HG03342 (cell line): ENCODE measurements around the gene IPO11.
"Not testable (repeated sequence)": the region's sequence is repeated elsewhere in the genome, so short reads cannot be mapped to it uniquely, and the experiment has no call there.

Experiments used
- ATAC-seq: cut with Tn5 transposase; IDR thresholded peaks from one replicate; pipeline ENCODE4 v1.9.1; 2021; ENCODE audit warnings: mild to moderate bottlenecking, moderate library complexity; ENCODE audit not compliant: unreplicated experiment

IPO11 gene

DNA sequence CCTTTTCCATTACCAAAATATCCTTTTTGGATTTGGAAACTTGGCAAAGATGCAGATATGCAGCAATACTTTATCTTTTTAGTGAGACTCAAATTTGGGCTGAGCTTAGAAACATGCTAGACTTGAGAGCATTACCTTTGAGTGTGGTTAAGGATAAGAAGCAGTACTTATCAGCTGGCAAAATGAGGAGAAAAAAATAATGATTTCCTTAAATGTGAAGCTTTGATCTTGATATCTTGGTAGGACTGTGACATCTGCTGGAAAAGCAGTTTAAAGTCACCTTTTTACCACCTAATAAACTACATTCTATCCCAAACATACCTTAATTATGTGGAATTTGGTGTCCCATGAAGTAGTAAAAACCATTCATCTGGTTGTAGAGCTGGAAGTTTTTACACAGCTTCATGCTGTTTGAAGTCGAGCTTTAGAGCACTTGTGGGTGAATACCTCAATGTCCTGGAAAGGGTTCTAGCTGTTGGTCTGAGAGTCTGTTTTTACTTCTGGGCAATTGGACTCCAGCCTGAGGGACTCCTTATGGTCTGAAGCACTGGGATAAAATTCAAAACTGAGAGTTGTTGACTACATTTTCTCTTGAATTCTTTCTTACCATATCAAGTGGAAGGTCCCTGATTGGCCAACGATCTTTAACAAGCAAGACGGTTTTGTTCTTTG, 219.5 kb downstream of the IPO11 start:
- no peak for ATAC-seq

DNA sequence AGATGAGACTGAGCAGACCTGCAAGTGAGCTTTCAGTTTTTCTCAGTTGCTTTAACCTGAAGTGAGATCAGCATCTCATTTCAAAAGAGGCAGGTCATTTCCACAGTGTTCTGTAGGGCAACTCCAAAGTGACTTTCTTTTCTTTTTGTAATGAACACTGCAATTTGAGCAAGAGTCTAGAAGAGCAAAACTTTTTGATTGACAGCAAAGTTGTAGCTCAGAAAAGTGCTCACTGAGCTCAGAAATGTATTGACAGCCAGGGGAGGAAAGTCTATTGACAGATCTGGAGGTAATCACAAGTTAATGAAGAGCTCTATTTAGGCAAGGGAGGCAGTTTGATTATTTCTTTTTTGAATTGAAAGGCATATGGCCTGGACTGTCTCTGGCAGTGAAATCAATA, 220.7 kb downstream of the IPO11 start:
- ATAC-seq = no peak

DNA sequence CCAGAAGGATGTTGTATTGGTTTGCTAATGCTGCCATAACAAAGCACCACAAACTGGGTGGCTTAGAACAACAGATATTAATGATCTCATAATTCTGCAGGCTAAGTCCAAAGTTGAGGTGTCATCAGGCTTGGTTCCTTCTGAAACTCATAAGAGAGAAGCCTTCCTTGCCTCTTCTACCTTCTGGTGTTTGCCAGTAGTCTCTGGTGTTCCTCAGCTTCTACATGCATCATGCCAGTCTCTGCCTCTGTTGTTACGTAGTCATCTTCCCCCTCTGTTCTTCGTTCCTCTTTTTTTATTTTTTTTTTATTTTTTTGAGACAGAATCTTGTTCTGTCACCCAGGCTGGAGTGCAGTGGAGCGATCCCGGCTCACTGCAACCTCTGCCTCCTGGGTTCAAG, 227.9 kb downstream of the IPO11 start:
- ATAC-seq = no peak

DNA sequence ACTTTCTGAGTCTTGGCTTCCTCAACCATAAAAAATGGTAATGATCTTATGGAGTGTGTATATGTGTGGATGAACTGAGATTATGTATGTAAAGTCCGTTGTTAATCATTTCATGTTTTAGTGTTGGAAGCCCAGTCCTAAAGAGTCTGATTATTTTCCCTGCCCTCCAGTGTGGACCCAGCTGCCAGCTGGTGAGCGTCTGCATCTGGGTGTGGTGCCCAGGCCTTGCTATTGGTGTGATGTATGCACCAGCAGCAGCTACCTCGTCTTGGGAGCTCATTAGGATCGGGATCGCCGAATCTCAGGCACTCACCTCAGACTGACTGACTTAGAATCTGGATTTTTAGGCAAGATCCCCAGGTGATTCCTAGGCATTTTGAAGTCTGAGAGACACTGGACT, 229.9 kb downstream of the IPO11 start:
- no peak for ATAC-seq

DNA sequence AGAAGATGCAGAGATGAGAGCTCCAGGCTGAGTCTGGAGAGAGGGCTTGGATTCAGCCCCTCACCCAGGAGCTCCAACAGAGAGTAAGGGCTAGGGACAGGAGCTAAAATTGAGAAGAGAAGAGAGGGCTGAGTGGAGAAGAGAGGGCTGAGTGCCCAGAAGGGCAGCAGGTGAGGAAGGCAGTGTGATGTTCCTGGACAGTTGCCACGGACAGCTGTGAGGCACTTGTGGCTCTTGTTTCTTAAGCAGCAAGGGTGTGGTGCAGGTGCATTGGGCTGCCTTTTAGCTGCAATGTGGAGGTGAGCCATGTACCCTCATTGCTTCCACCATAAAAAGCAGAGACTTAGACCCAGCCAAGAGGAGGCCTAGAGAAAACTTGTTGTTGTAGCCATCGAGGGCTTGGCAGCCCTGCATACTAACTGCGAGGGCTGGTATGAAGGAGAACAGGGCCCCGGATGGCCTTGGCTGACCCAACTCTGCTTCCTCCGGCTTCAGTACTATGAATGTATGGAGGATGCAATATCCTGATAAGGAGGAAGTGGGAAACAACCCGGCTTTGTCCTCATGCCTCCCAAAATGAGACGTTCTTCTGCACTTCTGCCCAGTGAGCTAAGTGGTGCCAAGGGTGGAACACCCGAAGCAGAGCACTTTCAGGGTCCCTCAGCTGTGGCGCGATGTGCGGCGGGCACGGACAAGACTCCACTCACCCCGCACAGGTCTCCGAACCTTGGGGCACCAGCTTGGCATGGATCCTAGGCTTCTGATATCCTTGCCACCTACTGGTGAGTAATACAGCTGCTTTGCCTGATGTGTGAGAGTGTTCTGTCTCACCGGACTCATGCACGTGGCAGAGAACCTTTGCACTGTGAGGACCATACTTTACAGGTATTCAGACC, 231.2 kb downstream of the IPO11 start:
- ATAC-seq = no peak

DNA sequence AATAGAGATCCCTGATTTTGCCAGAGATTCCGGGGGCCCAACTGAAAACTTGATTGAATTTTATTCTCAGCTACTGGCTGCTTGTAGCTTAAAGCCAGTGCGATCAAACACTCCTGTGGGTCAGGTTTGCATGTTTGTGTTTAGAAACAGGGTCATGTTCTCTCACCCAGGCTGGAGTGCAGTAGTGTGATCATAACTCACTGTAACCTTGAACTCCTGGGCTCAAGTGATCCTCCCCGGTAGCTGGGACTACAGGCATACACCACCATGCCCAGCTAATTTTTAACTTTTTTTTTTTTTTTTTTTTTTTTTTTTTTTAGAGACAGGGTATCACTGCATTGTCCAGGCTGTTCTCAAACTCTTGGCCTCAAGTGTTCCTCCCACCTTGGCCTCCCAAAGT, 232.7 kb downstream of the IPO11 start:
- ATAC-seq = no peak

DNA sequence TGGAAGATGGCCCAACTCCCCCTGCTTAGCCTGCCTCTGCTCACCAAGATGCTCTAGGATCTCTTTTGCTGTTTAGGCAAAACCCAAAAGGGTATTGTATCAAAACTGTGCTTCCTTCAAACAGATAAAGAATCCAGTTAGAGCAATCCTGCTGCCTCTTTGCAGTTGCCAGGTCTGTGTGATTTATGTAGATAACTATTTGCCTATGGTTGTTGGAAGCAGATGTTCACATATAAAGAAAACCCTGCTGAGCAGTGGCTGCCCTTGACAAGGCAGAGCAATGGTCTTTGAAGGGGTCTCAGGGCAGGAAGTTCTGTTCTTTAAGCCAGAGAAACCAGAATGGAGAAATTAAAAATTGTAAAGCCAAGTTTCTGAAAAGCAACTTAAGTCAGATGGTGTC, 234.7 kb downstream of the IPO11 start:
- ATAC-seq = no peak

DNA sequence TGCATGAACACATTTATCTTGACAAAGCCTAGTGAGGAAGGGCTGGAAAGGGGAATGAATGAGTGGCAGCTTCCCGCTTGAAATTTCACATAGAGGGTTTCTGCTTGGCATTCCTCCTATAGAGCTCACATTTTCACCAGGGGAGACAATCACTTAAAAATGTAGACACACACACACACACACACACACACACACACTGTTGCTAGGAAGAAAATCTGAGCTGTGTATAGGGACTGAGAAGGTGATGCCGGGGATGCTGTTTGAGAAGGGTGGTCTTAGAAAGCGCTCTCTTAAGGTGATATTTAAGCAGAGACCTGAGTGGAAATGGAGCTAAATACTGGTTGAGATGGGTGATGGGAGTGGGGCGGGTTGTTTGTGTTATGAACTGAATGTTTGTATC, 236.5 kb downstream of the IPO11 start:
- ATAC-seq = no peak

DNA sequence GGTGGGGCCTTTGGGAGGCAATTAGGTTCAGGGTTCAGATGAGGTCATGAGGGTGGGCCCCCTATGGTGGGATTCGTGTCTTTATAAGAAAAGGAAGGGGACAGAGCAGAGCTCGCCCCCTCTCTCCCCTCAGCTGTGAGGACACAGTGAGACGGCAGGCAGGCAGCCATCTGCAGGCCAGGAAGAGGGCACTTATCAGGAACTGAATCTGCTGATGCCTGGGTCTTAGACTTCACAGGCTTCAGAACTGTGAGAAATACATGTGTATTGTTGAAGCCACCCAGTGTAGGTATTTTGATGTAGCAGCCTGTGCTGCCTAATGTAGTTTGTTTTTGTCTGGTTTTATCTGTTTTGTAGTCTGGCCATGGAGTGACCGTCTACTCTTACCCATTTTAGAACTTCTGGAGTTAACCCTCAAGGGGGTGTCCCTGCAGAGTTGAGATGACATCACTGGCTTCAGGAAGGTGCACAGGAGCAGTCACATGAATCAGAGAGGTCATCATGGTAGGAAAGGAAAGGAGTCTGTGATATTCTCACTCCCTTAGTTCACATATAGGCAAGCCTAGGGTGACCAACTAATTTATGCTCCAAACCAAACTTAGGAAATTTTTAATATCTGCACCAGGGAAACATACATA, 237.0 kb downstream of the IPO11 start:
- no peak for ATAC-seq

DNA sequence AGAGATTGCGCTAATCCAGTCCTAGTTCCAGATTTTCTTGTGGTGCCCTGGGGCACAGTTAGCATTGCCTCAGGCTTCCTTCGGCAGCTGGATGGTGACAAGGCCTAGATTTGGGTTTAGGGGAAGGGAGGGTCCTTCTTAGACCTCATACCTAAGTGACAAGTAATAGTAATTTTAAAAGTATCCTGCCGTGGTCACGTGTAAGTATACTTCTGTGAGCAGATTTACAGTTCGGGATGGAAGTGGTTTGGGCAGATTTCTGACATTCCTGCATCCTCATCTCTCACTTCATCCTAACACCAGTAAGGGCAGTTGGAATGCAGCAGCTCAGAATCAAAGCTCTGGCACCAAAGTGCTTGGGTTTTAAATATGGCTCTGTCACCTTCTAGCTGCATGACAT, 237.6 kb downstream of the IPO11 start:
- no peak for ATAC-seq

DNA sequence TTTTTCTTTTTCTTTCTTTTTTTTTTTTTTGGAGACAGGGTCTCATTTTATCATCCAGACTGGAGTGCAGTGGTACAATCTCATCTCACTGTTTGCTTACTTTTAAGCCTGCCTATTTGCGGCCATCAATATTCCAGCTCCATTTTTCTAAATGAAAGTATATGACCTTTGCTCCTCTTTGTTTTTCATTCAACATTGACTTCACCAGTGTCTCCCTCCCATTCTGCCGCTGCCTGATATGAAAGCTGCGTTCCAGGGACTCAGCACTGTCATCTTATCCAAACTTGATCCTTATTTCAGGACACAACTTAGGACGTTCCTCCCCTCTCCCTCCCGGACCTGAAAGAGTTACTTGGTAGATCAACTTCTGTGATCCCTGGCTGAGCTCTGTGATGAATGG, 239.7 kb downstream of the IPO11 start:
- no peak for ATAC-seq

DNA sequence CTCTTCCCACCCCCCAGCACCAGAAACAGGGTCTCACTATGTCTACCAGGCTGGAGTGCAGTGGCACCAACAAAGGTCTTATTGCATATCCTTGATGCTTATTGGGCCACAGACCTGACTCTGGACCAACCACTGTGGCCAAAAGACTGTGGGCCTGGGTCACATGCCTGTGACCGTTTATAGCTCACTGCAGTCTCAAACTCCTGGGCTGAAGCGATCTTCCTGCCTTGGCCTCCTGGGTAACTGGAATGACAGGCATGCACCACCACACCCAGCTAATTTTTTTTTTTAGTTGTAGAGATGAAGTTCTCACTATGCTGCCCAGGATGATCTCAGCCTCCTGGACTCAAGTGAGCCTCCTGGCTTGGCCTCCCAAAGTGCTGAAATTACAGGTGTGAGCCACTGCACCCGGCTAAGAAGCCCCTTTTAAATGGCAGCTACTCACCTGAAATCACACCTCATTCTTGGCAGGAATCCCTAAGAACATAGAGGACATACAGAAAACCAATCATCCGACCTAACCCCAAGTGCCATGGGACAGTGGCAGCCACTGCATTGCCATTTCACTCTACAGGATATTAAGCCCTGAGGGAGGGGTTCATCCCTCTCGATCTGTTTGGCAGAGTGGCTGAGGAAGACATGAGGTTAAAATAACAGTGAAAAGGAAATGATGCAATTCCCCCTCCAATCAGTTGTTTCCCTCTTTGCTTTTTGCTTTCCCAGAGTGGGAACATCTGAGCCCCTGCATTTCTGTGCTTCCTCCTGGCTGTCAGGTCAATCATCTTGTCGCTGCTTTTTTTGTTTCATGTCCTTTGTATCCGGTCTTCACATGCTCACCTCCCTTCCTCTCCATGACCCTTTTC, 240.7 kb downstream of the IPO11 start:
- no peak for ATAC-seq

DNA sequence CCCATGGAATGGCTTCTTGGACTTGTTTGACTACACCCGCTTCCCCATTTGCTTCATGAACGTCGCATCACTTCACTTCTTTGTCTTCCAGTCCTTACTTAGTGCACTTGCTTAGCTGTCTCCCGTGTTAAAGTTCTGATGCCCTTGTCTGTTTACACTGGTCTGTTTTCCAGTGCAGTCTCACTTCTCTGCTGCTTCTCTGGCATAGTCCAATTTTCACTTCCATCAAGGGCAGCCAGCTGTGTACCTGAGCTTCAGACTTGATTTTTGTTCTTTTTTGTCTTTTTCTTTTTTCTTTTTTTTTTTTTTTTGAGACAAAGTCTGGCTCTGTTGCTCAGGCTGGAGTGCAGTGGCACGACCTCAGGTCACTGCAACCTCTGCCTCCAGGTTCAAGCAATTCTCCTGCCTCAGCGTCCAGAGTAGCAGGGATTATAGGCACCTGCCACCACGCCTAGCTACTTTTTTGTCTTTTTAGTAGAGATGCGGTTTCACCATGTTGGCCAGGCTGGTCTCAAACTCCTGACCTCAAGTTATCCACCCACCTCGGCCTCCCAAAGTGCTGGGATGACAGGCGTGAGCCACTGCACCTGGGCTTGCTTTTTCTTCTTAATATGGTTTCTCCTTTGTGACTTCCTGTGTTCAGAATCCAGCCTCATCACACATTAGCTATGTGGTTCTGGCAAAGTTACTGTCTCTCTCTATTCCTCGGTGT, 241.5 kb downstream of the IPO11 start:
- no peak for ATAC-seq

DNA sequence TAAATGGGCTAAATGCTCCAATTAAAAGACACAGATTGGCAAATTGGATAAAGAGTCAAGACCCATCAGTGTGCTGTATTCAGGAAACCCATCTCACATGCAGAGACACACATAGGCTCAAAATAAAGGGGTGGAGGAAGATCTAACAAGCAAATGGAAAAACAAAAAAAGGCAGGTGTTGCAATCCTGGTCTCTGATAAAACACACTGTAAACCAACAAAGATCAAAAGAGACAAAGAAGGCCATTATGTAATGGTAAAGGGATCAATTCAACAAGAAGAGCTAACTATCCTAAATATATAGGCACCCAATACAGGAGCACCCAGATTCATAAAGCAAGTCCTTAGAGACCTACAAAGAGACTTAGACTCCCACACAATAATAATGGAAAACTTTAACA, 245.2 kb downstream of the IPO11 start:
- ATAC-seq = not testable (repeated sequence)

DNA sequence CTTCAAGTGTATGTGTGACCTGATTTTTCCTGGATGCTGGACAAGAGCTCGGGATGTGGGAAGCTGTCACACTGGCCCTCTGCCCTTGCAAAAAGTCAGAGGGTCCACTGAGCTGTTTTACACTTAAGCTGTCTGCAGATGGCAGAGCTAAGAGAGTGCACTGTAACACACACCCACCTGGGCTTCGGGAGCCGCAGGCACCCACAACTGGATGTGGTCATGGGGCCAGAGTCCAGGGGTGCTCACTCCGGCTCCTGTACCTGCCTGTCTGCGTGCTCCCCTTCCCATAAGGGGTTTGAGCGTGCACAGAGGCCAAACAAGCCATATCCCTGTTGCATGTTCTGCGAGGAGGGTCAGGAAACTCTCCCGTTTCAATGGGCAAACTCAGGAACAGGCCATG, 248.6 kb downstream of the IPO11 start:
- ATAC-seq = no peak

DNA sequence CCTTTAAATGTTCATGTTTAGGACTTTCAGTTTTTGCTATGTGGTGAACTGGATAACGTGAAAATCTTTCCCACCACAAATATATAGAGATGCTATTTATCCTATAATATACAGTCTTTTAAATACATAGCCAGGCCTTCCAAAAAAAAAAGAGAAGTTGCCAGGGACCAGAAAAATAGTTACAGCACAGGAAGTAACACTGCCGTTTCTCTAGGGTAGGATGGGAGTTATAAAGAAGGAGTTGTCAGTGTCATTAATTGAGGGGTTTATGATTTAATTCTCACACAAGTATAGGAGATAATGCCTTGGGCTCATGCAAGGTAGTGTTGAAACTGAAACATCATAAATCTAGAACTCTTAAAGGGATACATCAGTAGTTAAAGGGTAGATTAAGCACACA, 250.0 kb downstream of the IPO11 start:
- no peak for ATAC-seq

DNA sequence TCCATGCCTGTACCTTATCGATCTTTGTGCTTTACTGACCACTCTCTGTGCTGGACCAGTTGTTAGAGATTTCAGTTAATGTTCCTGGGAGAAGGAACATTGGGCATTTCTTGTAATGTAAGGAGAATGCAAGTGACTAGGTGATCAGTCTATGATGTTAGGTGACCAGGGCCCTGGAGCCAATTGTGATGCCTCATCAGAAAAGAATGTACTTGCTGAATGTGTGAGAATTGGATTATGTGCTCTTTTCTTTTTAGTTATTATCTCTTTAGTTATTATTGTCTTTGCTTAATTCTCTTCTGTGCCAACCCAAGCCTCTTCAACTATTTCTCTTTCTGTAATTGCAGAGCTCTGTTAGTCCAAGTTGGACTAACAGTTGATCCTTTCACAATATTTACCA, 258.9 kb downstream of the IPO11 start:
- ATAC-seq = no peak

DNA sequence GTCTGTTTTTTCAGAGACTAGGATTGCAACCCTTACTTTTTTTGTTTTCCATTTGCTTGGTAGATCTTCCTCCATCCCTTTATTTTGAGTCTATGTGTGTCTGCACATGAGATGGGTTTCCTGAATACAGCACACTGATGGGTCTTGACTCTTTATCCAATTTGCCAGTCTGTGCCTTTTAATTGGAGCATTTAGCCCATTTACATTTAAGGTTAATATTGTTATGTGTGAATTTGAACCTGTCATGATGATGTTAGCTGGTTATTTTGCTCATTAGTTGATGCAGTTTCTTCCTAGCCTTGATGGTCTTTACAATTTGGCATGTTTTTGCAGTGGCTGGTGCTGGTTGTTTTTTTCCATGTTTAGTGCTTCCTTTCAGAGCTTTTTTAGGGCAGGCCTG, 264.0 kb downstream of the IPO11 start:
- not testable (repeated sequence) for ATAC-seq
